OCI-LY7 (cell line): Measurements from ENCODE around the gene RBM20. TPM values are rescaled to one million over a fixed set of nuclear protein-coding genes. Genes with fewer than 3 reads are reported as not detected.

Source experiments
- BruUV-seq: library from RNA; stranded (reverse); fragments of 400-500 nt; replicated peaks from 2 replicates; lab custom pipeline; 2021; lab: Mats Ljungman, UMichigan
- CTCF ChIA-PET: fragments of 300-600 bp; sonication (Branson Sonifier 250); formaldehyde crosslinking; loops from one replicate; lab custom pipeline; 2022; ENCODE audit warnings: antibody characterized with exemption; ENCODE audit not compliant: unreplicated experiment; lab: Charles Lee
- POLR2A ChIA-PET: fragments of 300-600 bp; sonication (Branson Sonifier 250); formaldehyde crosslinking; loops from one replicate; lab custom pipeline; 2022; ENCODE audit warnings: antibody characterized with exemption; lab: Charles Lee
- DNase-seq: peaks from one replicate; pipeline ENCODE4 v3.0.0-alpha.2; 2015; ENCODE audit warnings: low spot score
- H2AFZ ChIP-seq: fragments of 200-600 bp; sonication (generic), shearing (Covaris generic); 2 replicates; pipeline ENCODE4 v1.6.1; 2014; ENCODE audit warnings: mild to moderate bottlenecking, antibody characterized with exemption, low read length, moderate library complexity
- H3K27ac ChIP-seq: fragments of 200-600 bp; sonication (generic); 2 replicates; pipeline ENCODE4 v1.5.1; 2014; ENCODE audit warnings: mixed run types, low read depth, mild to moderate bottlenecking, moderate library complexity, low read length, inconsistent platforms; ENCODE audit not compliant: poor library complexity, severe bottlenecking
- H3K36me3 ChIP-seq: fragments of 200-600 bp; sonication (generic); 2 replicates; pipeline ENCODE4 v1.6.1; 2014; ENCODE audit warnings: mild to moderate bottlenecking, antibody characterized with exemption, low read length, moderate library complexity, mixed read lengths; ENCODE audit not compliant: insufficient read depth
- H3K4me1 ChIP-seq: fragments of 200-600 bp; sonication (generic); 2 replicates; pipeline ENCODE4 v1.5.1; 2014; ENCODE audit warnings: mild to moderate bottlenecking, low read length; ENCODE audit not compliant: insufficient read depth, poor library complexity, severe bottlenecking
- H3K4me2 ChIP-seq: fragments of 200-600 bp; sonication (generic); 2 replicates; pipeline ENCODE4 v1.6.1; 2014; ENCODE audit warnings: mild to moderate bottlenecking, low read length
- H3K4me3 ChIP-seq: fragments of 200-600 bp; sonication (generic); 2 replicates; pipeline ENCODE4 v1.5.1; 2014; ENCODE audit warnings: mild to moderate bottlenecking, low read depth, low read length; ENCODE audit not compliant: poor library complexity, severe bottlenecking
- H3K79me2 ChIP-seq: fragments of 200-600 bp; sonication (generic); 2 replicates; pipeline ENCODE4 v1.6.1; 2016; ENCODE audit warnings: low read depth, mild to moderate bottlenecking, low read length, moderate library complexity, mixed read lengths; ENCODE audit not compliant: insufficient read depth
- H3K9me2 ChIP-seq: fragments of 200-600 bp; sonication (generic); 2 replicates; pipeline ENCODE4 v1.6.1; 2016; ENCODE audit warnings: mild to moderate bottlenecking, low read length, mixed read lengths; ENCODE audit not compliant: insufficient read depth
- H3K9me3 ChIP-seq: fragments of 200-600 bp; sonication (generic); 2 replicates; pipeline ENCODE4 v1.6.1; 2014; ENCODE audit warnings: mild to moderate bottlenecking, mixed run types, low read length, mixed read lengths
- H4K20me1 ChIP-seq: fragments of 200-600 bp; sonication (generic); 2 replicates; pipeline ENCODE4 v1.6.1; 2014; ENCODE audit warnings: mild to moderate bottlenecking, antibody characterized with exemption, low read length, moderate library complexity, mixed read lengths; ENCODE audit not compliant: insufficient read depth
- CTCF ChIP-seq: fragments of 200-600 bp; sonication (generic); conservative IDR thresholded peaks from 2 replicates; pipeline ENCODE4 v1.5.1; 2014; ENCODE audit warnings: mild to moderate bottlenecking, antibody characterized with exemption, low read length, moderate library complexity, mixed read lengths
- EZH2phosphoT487 ChIP-seq: fragments of 200-600 bp; sonication (generic); IDR thresholded peaks from 2 replicates; pipeline ENCODE4 v1.6.1; 2018; ENCODE audit warnings: low read depth, borderline replicate concordance, mild to moderate bottlenecking, mixed run types, antibody characterized with exemption, low read length, moderate library complexity, mixed read lengths
- intact Hi-C: fragments of 100-400 bp; cut with micrococcal nuclease; formaldehyde crosslinking; loops from one replicate; pipeline ENCODE4 v1.10.0; 2022; ENCODE audit not compliant: unreplicated experiment
- total RNA-seq, 2 experiments: library from RNA; depleted of rRNA in 1 of 2; stranded (reverse); fragments of >200 nt in 1 of 2; shearing (Covaris generic) in 1 of 2; gene quantifications; 2 replicates each; pipeline ENCODE4 v1.2.3, GENCODE V29; 2014 to 2022

RBM20 gene
- total RNA-seq, 2 experiments from 2014 or later = 0.35 to 1.0 TPM

DNA sequence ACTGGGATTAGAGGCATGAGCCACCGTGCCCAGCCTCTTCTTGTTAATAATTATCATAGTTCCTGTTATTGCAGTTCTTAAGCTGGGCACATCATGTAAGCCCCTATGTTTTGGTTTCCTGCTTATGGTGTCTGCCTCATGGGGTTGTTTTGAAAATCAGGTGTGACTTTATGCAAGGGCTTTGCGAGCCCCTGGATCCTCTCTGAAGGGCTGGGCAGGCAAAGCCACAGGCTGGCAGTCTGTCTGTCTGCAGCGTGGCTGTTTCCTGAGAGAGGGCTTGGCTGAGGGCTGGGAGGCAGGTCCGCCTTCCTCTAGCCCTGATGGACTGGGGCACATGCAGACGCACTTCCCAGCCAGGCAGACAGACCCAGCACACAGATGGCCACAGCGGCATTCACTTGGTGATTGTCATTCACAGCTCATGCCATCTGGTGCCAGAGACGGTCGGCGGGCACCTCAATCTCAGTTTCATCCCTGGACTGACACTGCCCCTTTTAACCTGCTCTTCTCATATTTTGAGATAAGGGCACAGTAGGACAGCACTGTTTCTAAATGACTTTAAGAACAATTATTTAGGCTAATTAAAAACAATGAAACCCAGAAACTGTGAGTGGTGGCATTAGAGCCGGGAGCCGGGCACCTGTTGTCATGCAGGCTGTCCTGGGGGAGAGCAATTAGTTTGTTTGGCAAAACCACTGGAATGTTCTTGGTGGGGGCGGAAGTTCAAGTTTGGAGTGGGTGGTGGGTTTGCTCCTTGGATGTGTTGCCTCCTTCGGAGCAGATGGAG, 35.5 kb downstream of the RBM20 start:
- Histone ChIP-seq H3K9me2 (no peaks in the 10 kb centered on the region), H3K4me3 (no peak overlapping the region), H3K79me2 (no peaks in the 10 kb centered on the region), H3K27ac (no peak overlapping the region), H3K9me3 (no peaks in the 10 kb centered on the region), H4K20me1 (no peaks in the 10 kb centered on the region), H2AFZ (no peak overlapping the region), H3K4me1 (peaks cover 24% of the 10 kb centered on the region), H3K36me3 (no peaks in the 10 kb centered on the region), H3K4me2 (no peak overlapping the region)
- no peak for DNase-seq
- CTCF ChIA-PET = interaction anchor here (0.6 kb wide), 1 partner anchor 472 kb away, joined by 3 read pairs; no protein-coding TSS in a partner anchor
- no TSS peak for BruUV-seq
- intact Hi-C loops = loop anchor here (5.0 kb wide), 1 partner anchor 37 kb away; the partner anchor contains the start of gene RBM20
- POLR2A ChIA-PET = interaction anchor here (0.8 kb wide), 2 partner anchors 27 to 28 kb away, joined by 3 read pairs; no protein-coding TSS in a partner anchor
- TF ChIP-seq CTCF (no peak), EZH2phosphoT487 (no peak)

GRCh38 chr10:110680273-110681020, 36.3 kb downstream of the RBM20 start:
- ChIA-PET POLR2A (interaction anchor here (0.6 kb wide), 1 partner anchor 143 kb away, joined by 3 read pairs; no protein-coding TSS in a partner anchor), CTCF (interaction anchor here (0.9 kb wide), 1 partner anchor 63 kb away, joined by 3 read pairs; no protein-coding TSS in a partner anchor)
- Histone ChIP-seq H2AFZ (no peak overlapping the region; the same call in 1 of the 2 replicates), H3K27ac (no peak overlapping the region), H3K4me2 (peak overlapping the region; percentile 30), H3K4me3 (no peak overlapping the region), H4K20me1 (no peaks in the 10 kb centered on the region), H3K9me3 (no peaks in the 10 kb centered on the region), H3K9me2 (no peaks in the 10 kb centered on the region), H3K4me1 (peaks cover 24% of the 10 kb centered on the region), H3K79me2 (no peaks in the 10 kb centered on the region), H3K36me3 (no peaks in the 10 kb centered on the region)
- intact Hi-C loops = loop anchor here (1.0 to 5.0 kb wide), 2 partner anchors 38 to 70 kb away; partner anchors contain the start of gene RBM20
- TF ChIP-seq EZH2phosphoT487 = no peak
- TF ChIP-seq CTCF = no peak
- no peak for DNase-seq
- BruUV-seq = no TSS peak
